ENCODE data around the gene DEF6.

DEF6 gene

GRCh38 chr6:35297601-35298481 is at the start of gene DEF6:
Gene DEF6 (plus strand): TSS chr6:35297818. CDS start chr6:35297857, 39 bp downstream.
- DNase-seq (ENCODE audit: low read depth in 4 of 4, low spot score in 1 of 4), result peak; percentile 59 to 79 (median 73)

GRCh38 chr6:35248300-35248699 is 49.3 kb upstream of the DEF6 start:
- no peak for DNase-seq (ENCODE audit: low read depth in 4 of 4, low spot score in 1 of 4)

GRCh38 chr6:35248965-35249364 is 48.7 kb upstream of the DEF6 start:
- no peak for DNase-seq (ENCODE audit: low read depth in 4 of 4, low spot score in 1 of 4)

GRCh38 chr6:35251949-35252348 is 45.7 kb upstream of the DEF6 start:
- no peak for DNase-seq (ENCODE audit: low read depth in 4 of 4, low spot score in 1 of 4)

- no peak for DNase-seq (ENCODE audit: low read depth in 4 of 4, low spot score in 1 of 4)
These were observed 44.4 kb upstream of the DEF6 start for GRCh38 chr6:35253249-35253648.

- no peak for DNase-seq (ENCODE audit: low read depth in 4 of 4, low spot score in 1 of 4)
These were observed 39.3 kb upstream of the DEF6 start for GRCh38 chr6:35258336-35258735.

- DNase-seq (ENCODE audit: low read depth in 4 of 4, low spot score in 1 of 4), result peak in 2 of 4 experiments; percentile 6 to 10
These were observed 38.8 kb upstream of the DEF6 start for GRCh38 chr6:35258858-35259193.

GRCh38 chr6:35259194-35259947 is 38.2 kb upstream of the DEF6 start, which contains the start of gene ZNF76:
Gene ZNF76 (plus strand): TSS chr6:35259735. CDS start chr6:35281152, 21,417 bp downstream.
- peak; percentile 80 to 94 (median 86) for DNase-seq (ENCODE audit: low read depth in 4 of 4, low spot score in 1 of 4)

GRCh38 chr6:35259948-35260590 is 37.5 kb upstream of the DEF6 start:
- peak; percentile 33 to 65 (median 41) for DNase-seq (ENCODE audit: low read depth in 4 of 4, low spot score in 1 of 4)

- no peak for DNase-seq (ENCODE audit: low read depth in 4 of 4, low spot score in 1 of 4)
These were observed 36.7 kb upstream of the DEF6 start for GRCh38 chr6:35260591-35261570.

- DNase-seq (ENCODE audit: low read depth in 4 of 4, low spot score in 1 of 4), result no peak
These were observed 35.0 kb upstream of the DEF6 start for GRCh38 chr6:35262596-35262995.

- DNase-seq (ENCODE audit: low read depth in 4 of 4, low spot score in 1 of 4), result no peak
These were observed 32.9 kb upstream of the DEF6 start for GRCh38 chr6:35264550-35265274.

GRCh38 chr6:35265523-35265922 is 32.1 kb upstream of the DEF6 start:
- DNase-seq (ENCODE audit: low read depth in 4 of 4, low spot score in 1 of 4), result no peak

- DNase-seq (ENCODE audit: low read depth in 4 of 4, low spot score in 1 of 4), result no peak
These were observed 30.2 kb upstream of the DEF6 start for GRCh38 chr6:35267446-35267845.

GRCh38 chr6:35267897-35268296 is 29.7 kb upstream of the DEF6 start:
- no peak for DNase-seq (ENCODE audit: low read depth in 4 of 4, low spot score in 1 of 4)

- no peak for DNase-seq (ENCODE audit: low read depth in 4 of 4, low spot score in 1 of 4)
These were observed 25.6 kb upstream of the DEF6 start for GRCh38 chr6:35272005-35272404.

- DNase-seq (ENCODE audit: low read depth in 4 of 4, low spot score in 1 of 4), result no peak
These were observed 23.6 kb upstream of the DEF6 start for GRCh38 chr6:35273822-35274559.

GRCh38 chr6:35275744-35276260 is 21.8 kb upstream of the DEF6 start:
- no peak for DNase-seq (ENCODE audit: low read depth in 4 of 4, low spot score in 1 of 4)

GRCh38 chr6:35278708-35279107 is 18.9 kb upstream of the DEF6 start:
- DNase-seq (ENCODE audit: low read depth in 4 of 4, low spot score in 1 of 4), result no peak
